Kidney glomerular epithelial cell (primary cell): ENCODE measurements around the gene KRT6C.
A peak's percentile ranks its signal among the peaks of the same experiment; 100 is the strongest.
"Not testable (repeated sequence)": the region's sequence is repeated elsewhere in the genome, so short reads cannot be mapped to it uniquely, and the experiment has no call there.

Source experiments
- DNase-seq: peaks from one replicate; lab custom pipeline; 2025; lab: John Stamatoyannopoulos, UW

Gene KRT6C

DNA sequence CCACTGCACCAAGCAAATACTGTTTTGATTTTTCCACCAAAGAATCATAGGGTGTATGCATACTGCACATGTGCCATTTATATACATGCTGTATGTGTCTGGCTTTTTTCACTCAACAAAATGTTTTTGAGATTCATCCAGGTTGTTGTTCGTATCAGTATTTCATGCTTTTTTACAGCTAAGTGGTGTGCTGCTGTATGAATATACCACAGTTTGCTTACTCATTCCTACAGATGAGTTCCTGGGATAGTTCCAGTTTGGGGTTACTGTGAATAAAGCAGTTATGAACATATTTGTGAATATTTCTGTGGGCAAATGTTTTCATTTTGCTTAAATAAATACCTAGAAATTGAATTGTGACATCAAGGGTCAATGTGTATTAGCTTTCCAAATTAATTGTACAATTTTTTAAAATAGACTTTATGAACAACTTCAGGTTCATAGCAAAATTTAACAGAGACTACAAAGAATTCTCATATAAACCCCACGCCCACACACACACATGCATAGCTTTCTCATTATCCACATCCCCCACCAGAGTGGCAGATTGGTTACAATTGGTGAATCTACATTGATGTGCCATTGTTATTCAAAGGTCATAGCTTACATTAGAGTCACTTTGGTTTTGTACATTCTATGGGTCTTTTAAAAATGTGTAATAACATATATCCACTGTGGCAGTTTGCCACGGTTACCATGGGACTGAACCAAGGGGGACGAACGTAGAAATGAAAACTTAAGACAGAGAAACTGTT lies 26.4 kb upstream of the KRT6C start:
- no peak for DNase-seq

DNA sequence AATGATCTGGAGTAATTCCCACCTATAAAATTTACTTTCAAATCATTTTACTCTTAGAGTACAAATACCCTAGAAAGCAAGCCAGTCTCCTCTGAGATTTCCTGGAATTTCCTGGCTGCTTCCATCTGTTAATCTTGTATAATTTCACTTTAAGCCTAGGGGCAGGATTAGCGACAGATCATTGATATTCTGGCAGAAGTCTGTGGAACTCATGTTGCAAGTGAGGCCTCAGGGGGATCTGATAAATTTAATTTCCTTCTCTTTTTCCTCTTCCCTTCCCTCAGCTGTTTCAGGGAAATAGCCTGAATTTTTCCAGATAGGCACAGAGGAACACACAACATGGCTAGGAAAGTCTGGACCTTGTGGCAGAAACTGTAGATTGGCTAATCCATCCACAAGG lies 25.3 kb upstream of the KRT6C start:
- no peak for DNase-seq

DNA sequence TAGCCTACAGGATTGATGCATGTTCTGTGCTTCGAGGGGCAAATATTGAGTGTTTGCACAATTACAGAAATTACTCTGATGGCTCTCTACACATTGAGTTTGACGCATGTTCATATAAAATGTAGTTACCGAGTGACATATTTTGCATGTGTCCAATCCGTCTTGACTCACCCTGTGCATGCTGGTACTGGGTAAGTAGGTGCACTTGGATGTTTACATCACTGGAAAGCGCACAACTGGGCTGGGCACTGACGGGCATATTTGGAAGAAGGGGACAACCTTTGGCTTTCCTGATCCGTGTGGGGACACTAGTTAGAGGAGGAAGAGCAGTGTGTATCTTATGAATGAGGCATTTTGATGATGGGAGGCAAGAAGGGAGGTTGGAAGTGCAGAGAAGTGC lies 24.4 kb upstream of the KRT6C start:
- no peak for DNase-seq

DNA sequence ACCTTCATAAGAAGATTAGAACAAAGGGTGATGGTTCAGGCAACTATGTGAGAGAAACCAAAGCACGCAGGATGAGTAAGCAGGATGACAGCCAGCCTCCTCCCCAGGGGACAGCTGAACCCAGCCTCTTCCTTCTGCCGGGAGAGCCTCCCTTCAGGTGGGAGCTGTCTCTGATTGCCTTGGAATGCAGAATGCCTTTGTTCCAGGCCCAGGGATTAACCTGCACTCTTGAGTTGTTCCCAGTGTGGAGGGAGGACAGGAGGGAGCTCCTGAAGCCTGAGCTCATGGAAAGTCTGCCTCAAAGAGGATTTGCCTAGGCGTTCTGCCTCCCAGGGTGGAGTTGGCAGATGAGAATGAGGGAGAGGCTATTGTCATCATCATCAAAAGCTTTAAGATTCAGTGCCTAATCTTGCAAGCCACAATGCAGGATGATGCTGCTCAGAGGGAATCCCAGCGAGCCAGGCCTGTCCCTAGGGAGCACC lies 23.0 kb upstream of the KRT6C start:
- DNase-seq = peak; percentile 87

DNA sequence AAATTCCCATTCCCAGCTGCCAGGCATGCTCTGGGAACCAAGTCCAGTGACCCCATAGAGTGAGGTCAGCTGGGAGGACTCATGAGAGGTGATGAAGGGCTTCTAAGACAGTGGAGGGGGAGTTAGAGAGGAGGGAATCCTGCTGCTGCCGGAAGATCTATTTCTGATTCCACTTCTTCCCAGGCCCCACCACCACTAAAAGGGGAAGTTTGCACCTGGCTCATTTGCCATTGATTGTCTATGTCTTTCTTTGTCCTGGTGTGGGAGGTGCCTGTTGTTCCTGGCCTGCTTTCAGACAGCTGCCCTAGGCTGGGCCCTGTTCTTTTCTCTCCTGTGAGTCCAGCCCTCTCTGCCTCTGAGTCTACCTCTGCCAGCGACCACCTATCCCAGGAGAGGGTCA lies 22.4 kb upstream of the KRT6C start:
- peak; percentile 24 for DNase-seq

DNA sequence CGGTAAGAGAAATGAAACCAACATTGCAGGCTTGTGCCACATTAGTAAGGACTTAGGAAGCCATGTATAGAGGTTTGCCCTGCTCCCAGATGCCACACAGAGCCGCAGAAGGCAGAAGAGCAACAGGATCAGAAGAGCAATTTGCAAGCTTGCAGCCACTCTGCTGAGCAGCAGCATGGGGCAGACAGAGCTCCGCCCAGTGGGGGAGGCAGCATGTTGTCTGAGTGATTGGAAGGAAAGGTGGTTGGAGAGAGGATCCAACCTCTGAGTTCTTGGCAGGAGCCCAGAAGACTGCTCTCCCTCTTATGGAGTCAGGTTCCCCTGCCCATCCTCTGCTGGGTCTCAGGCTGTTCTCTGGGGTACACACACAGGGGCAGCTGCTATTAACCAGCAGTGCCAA lies 21.8 kb upstream of the KRT6C start:
- DNase-seq = peak; percentile 54

DNA sequence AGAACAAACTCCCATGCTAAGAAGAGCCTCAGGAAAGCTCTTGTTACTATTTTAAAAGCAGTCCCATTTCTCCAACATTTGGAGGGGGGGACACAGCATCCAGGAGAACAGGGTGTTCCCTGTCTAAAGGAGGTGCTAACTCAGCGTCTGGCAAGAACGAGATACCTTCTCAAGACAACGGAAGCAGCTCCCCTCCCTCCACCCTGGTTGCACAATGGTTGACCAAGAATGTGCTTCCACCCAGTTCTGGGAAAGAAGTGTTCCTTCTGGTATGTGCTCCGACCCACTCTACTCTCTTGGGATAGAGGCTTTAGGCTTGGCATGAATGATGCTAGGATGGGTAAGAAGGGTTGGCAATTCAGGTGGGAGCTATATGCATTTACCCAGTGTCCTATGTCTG lies 20.9 kb upstream of the KRT6C start:
- no peak for DNase-seq

DNA sequence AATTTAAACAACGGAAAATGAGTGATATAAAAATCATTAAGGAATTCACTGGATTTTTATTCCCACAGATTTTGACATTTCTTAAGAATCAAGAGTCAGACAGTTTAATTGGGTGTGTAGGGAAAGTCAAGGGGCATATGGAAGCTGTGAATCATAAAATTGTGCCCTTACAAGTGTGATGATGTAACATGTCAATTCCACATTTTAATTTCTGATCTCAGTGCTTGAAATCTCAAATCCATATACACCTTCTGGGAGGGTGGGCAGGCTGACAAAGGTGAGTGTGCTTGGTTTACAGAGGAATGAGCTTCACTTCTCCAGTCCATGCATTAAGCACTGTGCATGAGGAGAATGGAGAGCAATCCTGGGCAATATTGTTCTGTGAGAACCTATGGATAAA lies 20.5 kb upstream of the KRT6C start:
- no peak for DNase-seq

DNA sequence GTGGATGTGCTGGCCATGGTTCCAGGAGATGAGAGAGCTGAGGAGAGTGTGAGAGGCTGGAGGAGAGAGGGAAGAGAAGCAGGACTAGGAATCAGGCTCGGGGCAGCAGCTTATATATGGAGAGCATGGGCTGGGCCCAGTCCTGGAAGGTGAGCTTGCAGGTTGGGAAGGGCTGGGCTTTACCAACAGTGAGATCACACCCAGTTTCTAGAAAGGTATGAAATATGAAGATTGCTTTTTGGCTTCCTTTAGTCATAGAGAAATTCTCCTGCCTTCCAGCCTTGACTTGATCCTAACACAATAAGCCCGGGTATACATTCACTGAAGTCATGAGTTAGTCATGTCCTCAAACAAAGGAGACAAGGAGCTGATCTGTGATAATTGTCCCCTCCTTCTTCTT lies 19.6 kb upstream of the KRT6C start, which contains the start of gene KRT6A:
TSS of gene KRT6A (minus strand) at position 86 of the 400 bp plus-strand sequence. CDS start at position 17, 69 bp downstream.
- no peak for DNase-seq

DNA sequence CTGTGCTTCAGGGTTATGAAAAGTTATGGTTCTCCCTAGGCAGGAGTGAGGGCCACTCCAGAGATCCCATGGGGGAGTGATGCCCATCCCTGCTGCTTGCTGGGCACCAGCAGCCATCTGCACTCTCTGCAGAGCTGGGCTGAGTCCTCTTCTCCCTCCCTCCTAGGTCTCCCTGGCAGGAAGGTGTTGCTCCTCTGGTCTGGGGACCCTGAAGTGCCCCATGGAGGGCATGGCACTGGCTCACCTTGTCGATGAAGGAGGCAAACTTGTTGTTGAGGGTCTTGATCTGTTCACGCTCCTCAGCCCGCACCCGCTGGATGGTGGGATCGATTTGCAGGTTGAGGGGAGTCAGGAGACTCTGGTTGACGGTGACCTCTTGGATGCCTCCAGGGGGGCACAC lies 18.8 kb upstream of the KRT6C start:
- DNase-seq = not testable (repeated sequence)

DNA sequence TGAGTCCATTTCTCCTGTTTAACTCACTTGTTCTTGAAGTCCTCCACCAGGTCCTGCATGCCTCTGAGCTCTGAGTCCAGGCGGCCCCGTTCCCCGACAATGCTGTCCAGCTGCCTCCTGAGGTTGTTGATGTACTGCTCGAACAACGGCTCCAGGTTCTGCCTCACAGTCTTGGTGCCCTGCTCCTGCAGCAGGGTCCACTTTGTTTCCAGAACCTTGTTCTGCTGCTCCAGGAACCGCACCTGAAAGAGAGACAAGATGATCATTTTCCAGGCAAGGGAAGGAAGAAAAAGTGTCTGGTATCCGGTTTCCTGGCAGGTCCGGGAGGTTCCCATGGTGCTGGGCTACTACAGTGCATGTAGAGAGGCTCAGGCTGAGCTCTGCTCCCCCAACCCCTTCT lies 17.9 kb upstream of the KRT6C start:
- DNase-seq = not testable (repeated sequence)

DNA sequence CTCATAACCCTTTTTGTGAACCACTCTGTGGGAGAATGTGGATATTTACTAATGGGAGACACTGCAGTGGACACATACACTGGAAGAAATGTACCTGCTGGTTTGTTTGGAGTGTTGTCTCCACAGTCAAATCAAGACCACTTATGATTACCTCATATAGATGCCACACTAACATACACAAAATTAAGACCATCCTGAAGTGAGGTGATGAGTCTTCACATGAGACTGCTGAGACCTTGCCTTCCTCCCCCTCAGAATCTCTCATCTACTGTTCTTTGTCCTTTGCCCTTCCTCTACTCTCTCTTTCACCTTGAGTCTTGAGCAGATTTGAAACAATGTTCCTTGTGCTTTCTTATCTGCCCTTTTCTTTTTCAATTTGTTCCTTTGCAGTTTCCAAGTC lies 15.1 kb upstream of the KRT6C start:
- DNase-seq = no peak

DNA sequence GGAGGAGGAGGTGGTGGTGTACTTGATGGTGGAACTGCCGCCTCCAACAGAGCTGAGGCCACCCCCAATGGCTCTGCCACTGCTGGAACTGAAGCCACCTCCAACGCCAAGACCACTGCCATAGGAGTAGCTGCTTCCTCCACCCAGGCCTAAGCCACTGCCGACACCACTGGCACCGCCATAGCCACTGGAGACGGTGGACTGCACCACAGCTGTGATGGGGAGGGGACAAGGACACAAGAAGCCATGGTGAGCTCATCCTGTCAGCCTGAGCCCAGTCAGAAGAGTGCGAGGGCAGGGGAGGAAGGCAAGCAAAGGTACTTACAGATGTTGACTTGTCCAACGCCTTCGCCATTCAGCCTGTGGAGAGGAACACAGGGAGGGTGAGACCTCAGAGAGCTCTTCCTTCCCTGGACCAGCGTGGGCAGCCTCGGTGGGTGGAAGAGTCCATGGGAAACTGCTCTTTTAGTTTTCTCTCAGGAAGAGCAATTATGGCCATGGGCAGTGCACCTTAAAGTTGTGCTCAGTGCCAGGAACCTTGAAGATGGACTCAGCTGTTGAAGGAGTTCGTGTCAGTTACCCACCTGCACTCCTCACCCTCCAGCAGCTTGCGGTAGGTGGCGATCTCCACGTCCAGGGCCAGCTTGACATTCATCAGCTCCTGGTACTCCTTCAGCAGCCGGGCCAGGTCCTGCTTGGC lies 14.3 kb upstream of the KRT6C start:
- not testable (repeated sequence) for DNase-seq

DNA sequence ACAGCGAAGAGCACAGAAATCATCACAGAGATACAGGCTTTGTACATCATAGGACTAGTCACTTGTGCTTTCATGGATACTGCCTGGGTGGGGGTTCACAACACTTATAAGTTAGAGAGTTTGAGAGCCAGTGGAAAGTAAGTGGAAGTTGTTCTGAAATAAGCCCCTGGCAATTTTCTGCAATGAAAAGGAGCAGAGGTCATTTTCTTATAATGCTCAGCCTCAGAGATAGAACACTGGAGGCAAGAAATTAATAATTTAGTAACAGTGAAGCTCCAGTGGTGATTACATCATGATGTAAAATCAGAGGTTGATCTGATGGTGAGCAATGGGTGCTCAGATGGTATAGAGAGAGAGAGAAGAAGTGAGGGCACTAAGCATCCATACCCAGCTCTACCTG lies 13.6 kb upstream of the KRT6C start:
- DNase-seq = no peak

DNA sequence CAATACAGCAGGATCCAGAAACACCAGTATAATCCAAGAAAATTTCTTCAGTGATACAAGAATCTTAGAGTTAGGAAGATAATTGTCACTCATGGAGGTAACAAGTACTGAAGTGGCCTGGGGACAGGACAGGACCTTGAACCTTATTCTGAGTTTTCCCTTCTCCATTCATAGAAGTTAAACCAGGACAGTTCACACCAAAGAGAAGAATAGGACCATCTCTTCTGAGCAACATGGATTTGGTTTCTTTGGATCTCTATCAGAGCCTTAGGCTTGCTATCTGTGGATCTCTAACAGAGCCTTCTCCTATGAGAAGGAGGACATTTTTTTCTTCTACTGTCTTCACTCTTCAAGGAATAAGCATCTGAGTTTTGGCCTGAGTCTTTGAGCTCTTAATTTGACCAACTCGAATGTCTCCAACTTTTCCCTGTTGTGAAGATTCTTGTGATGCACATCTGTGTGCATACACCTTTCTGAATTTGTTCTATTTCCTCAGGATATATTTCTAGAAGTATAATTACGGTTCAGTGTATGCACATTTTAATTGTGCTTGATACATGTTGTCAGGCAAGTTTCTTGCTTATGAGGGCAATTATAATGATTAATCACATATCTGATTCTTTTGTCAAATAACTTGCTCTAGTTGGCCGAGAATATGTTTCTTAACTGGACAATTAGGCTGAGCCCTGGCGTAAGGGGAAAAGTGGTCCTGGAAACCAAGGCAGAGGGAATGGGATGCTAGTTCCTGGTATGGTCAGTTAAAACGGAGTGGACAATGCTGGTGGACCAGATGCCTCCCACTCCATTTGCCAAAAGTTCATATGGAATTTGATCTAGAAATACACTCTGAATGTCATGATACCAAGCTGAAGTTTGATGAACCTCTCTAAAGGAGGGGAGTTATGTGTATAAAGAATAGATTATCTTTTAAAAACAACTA lies 12.8 kb upstream of the KRT6C start:
- DNase-seq = no peak

DNA sequence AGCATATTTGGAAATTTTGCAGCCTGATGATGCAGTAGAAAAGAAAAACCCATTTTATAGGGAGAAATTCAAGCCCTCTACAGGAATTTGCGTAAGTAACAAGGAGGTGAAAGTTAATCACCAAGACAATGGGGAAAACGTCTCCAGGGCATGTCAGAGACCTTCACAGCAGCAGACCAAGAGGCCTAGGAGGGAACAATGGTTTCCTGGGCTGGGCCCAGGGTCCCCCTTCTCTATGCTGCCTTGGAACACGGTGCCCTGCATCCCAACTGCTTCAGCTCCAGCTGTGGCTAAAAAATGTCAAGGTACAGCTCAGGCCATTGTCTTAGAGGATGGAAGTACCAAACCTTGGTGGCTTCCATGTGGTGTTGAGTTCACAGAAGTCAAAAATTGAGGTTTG lies 6.5 kb upstream of the KRT6C start:
- no peak for DNase-seq

DNA sequence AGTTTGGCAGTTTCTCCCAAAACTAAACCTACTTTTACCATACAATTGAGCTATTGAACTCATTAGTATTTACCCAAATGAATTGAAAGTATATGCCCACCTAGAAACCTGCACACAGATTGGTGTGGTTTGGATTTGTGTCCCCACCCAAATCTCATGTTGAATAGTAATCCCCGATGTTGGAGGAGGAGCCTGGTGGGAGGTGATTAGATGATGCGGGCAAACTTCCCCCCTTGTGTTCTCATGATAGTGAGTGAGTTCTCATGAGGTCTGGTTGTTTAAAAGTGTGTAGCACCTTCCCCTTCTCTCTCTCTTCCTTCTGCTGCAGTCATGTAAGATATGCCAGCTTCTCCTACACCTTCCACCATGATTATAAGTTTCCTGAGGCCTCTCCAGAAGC lies 4.0 kb upstream of the KRT6C start:
- no peak for DNase-seq

DNA sequence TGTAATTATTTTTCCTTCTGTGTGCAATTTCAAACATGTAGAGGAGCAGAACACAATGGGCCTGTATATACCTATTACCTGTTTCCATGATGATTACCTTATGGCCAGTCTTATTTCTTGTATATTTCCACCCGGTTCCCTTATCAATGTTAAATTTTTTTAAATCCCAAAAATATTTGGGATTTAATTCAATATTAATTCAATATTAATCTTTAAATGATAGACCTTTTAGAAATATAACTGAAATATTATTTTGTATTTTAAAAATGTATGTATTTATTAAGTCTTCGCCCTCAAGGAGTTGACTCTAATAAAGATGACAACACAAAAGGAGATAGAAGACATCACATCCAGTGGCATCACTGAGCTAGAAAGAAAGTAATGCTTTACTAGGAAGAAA lies 607 bp upstream of the KRT6C start:
- no peak for DNase-seq

DNA sequence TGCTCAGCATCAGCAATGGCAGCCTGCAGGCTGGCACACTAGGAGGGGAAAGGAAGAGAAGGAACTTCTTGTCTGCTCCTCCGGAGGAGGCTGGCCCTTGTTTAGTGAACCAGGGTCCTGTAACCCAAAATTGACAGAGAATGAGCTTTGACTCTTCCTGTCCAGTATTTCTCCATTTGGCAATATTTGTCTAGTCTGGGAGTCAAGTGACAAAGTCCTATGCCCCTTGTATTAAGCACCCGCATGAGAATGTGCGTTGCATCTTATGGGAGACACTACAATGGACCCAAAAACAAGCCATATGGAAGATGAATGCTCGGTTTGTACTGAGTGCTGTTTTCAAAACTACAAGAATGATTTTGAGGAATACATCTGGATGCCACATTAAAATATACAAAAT lies 3.8 kb downstream of the KRT6C start:
- no peak for DNase-seq

DNA sequence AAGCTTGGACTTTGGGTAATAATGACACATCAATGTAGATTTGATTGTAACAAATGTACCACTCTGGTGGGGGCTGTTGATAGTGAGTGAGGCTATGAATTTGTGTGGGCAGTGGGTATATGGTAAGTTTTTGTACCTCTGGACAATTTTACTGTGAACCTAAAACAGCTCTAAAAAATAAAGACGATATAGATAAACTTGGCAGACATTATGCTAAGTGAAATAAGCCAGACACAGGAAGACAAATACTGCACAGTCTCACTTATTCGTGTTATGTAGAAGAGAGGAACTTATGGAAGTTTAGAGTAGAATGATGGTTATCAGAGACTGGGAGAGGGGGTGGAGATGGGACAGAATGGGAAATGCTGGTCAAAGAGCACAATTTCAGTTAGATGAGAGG lies 8.7 kb downstream of the KRT6C start:
- no peak for DNase-seq

DNA sequence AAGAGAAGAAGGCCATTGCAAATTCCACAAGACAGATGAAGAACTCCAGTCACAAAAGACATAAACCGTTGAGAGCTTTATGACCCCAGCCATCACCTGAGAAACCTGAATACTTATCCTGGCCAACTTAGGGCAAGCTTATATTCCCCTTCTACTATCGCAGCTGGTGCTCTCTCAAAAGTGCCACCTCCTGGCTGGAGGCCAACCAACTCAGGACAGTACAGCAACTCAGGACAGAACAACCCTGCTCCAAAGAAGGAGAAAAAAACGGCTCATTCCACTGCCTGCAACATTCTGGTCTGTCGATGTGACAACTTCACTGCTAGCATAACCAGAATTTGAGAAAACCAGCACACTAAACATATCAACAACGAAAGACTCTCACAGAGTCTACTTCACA lies 11.9 kb downstream of the KRT6C start:
- no peak for DNase-seq

DNA sequence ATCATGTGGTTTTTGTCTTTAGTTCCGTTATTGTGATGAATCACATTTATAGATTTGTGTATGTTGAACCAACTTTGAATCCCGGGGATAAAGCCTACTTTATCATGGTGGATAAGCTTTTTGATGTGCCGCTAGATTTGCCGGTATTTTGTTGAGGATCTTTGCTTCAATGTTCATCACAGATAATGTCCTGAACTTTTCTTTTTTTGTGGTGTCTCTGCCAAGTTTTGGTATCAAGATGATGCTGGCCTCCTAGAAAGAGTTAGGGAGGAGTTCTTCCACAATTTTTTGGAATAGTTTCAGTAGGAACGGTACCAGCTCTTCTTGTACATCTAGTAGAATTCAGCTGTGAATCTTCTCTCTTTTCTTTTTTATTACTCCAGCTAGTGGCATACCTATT lies 14.7 kb downstream of the KRT6C start:
- DNase-seq = no peak
